Breast epithelium (tissue), 4 donors: ENCODE results near the gene SNRPD3. TPM values are rescaled to one million over a fixed set of nuclear protein-coding genes. Genes with fewer than 3 reads are reported as not detected.

Experiments used
- DNase-seq, 2 donors: peaks; one replicate each; pipeline ENCODE4 v3.0.0-alpha.2; 2019; ENCODE audit warnings: low spot score in 2 of 2
- H3K27ac ChIP-seq, 2 donors: fragments of 200-600 bp; sonication (generic) in 1 of 2; one replicate each; pipeline ENCODE4 v1.5.1; 2016 to 2019; ENCODE audit warnings: mild to moderate bottlenecking in 1 of 2
- H3K27me3 ChIP-seq, 2 donors: fragments of 200-600 bp; sonication (generic) in 1 of 2; one replicate each; pipeline versions ENCODE4 v1.5.1 to v1.6.0; 2017 to 2019; ENCODE audit warnings: control low read depth in 1 of 2, mild to moderate bottlenecking in 1 of 2
- H3K36me3 ChIP-seq: fragments of 200-600 bp; one replicate; pipeline ENCODE4 v1.5.1; 2019
- H3K4me1 ChIP-seq, 2 donors: fragments of 200-600 bp; sonication (generic); one replicate each; pipeline ENCODE4 v1.5.1; 2016 to 2019; ENCODE audit warnings: control low read depth in 1 of 2
- H3K4me3 ChIP-seq, 3 donors: fragments of 200-600 bp; sonication (generic); 1 replicate in 2 of 3; 2 replicates in 1 of 3; pipeline ENCODE4 v1.5.1; 2016 to 2019; ENCODE audit warnings: mild to moderate bottlenecking in 3 of 3, moderate library complexity in 2 of 3
- H3K9me3 ChIP-seq, 2 donors: fragments of 200-600 bp; sonication (generic) in 1 of 2; one replicate each; pipeline ENCODE4 v1.5.1; 2016 to 2019; ENCODE audit warnings: control low read depth in 1 of 2
- POLR2A ChIP-seq: fragments of 450-650 bp; IDR thresholded peaks from one replicate; pipeline ENCODE4 v1.6.1; 2016; ENCODE audit warnings: antibody characterized with exemption, mild to moderate bottlenecking, moderate library complexity
- POLR2AphosphoS5 ChIP-seq, 3 donors: sonication (generic); formaldehyde crosslinking; IDR thresholded peaks; one replicate each; pipeline ENCODE4 v1.6.1; 2017; ENCODE audit warnings: antibody characterized with exemption in 3 of 3
- intact Hi-C: fragments of 100-400 bp; cut with DNase I; formaldehyde crosslinking; loops from one replicate; pipeline ENCODE4 v1.15.1; 2023; ENCODE audit warnings: low total_unique reads
- total RNA-seq, 3 donors: library from RNA; depleted of rRNA; stranded (reverse); fragments of >200 nt; gene quantifications; one replicate each; pipeline ENCODE4 v1.1.0, GENCODE V29; 2016
- TF ChIP-seq, protein P1 (sequence below), 3 donors: fragments of 450-650 bp; IDR thresholded peaks; one replicate each; pipeline ENCODE4 v1.5.1; 2016 to 2017; ENCODE audit warnings: antibody characterized with exemption in 3 of 3, mild to moderate bottlenecking in 3 of 3, moderate library complexity in 3 of 3

SNRPD3 gene
- total RNA-seq, 3 donors from 2014 or later = 105 to 148 (median 124) TPM

DNA sequence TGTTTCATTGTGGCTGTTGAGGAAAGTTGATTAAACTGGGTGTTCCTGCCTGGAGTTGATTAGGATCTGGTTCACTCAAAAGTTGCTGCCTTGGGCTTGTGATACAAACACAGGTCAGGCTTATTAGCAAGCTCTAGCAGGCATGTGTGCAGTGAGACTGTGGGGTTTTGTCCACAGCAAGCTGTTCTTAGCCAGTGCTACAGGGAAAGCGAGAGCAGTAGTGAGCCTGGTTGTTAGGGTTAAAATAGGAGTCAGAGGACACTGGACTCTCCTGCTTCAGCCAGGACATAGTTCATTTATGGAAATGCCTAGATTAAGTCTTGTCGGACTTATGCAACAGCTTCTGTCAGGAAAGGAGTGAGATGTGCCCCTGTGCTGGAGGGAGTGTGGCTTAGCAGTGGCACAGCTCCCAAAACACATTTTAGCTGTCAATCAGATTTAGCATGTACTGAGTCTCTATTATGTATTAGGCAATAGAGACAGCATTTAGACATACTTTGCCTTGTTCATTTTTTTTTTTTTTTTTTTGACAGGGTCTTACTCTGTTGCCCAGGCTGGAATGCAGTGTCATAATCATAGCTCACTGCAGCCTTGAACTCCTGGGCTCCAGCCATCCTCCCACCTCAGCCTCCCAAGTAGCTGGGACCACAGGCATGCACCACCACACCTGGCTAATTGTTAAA lies 8.7 kb downstream of the SNRPD3 start:
- peaks cover 0 to 3% of the 10 kb centered on the region in 2 donors for H3K4me1 ChIP-seq
- no peak for DNase-seq

DNA sequence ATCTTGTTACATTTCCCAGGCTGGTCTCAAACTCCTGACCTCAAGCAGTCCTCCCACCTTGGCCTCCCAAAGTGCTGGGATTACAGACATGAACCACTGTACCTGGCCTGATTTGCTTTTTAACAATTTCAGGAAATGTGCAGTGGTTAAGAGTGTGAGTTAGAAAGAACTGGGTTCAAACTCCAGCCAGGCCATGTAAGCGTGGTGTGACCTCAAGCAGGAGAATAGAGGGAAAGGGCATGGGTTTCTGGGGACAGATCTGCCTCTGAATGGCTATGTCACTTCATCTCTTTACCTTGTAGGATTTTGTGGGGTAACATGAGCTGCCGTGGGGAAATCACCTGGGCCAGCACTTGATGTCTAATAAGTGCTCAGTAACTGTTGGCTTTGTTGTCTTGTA lies 9.3 kb downstream of the SNRPD3 start:
- TF ChIP-seq POLR2AphosphoS5 (IDR thresholded peaks at IDR 0.05) = no peak
- TF ChIP-seq, protein P1, sequence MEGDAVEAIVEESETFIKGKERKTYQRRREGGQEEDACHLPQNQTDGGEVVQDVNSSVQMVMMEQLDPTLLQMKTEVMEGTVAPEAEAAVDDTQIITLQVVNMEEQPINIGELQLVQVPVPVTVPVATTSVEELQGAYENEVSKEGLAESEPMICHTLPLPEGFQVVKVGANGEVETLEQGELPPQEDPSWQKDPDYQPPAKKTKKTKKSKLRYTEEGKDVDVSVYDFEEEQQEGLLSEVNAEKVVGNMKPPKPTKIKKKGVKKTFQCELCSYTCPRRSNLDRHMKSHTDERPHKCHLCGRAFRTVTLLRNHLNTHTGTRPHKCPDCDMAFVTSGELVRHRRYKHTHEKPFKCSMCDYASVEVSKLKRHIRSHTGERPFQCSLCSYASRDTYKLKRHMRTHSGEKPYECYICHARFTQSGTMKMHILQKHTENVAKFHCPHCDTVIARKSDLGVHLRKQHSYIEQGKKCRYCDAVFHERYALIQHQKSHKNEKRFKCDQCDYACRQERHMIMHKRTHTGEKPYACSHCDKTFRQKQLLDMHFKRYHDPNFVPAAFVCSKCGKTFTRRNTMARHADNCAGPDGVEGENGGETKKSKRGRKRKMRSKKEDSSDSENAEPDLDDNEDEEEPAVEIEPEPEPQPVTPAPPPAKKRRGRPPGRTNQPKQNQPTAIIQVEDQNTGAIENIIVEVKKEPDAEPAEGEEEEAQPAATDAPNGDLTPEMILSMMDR (IDR thresholded peaks at IDR 0.05) = no peak
- no peak for TF ChIP-seq POLR2A

More for the DNA sequence above, 8.7 kb downstream of the SNRPD3 start:
- Histone ChIP-seq H3K36me3 (peaks cover 7% of the 10 kb centered on the region), H3K4me3 (no peak overlapping the region), H3K27me3 (no peaks in the 10 kb centered on the region), H3K27ac (peak overlapping the region in 1 of 2 donors; percentile 10), H3K9me3 (no peaks in the 10 kb centered on the region)
- intact Hi-C loops = no loop called here
- TF ChIP-seq, protein P1 (IDR thresholded peaks at IDR 0.05) = no peak
- no peak for TF ChIP-seq POLR2A
- TF ChIP-seq POLR2AphosphoS5 (IDR thresholded peaks at IDR 0.05) = no peak

DNA sequence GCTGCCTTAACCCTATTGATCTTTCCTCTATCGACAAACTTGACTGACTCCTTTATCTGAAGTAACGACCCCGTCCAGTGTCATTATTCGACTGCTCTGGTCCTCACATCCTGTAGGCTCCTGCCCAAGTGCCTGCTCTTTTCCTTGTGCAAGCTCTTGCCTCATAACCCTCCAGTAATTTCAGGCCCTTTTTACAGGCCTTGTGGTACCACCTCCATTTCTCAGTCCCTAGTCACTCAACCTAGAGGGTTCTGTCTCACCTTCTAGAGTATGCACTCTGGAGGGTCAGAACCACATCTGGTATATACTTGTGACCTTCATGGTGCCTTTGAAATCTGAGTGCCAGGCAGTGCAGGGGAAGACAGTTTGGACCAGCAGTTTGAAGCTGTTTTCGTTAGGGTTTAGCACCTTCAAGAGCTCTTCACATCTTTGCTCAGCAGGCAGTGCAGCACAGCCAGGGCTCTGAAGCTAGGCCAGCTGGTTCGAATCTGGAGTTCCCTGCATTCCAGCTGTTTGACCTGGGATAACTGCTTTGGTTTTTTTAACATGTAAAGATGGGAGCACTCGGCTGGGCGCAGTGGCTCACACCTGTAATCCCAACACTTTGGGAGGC lies 11.2 kb downstream of the SNRPD3 start:
- H3K9me3 ChIP-seq = no peaks in the 10 kb centered on the region
- DNase-seq = no peak
- H3K27me3 ChIP-seq = no peaks in the 10 kb centered on the region
- TF ChIP-seq POLR2AphosphoS5 (IDR thresholded peaks at IDR 0.05) (no peak), POLR2A (no peak)
- TF ChIP-seq, protein P1 (IDR thresholded peaks at IDR 0.05) = no peak
- no peak overlapping the region for H3K4me3 ChIP-seq
- intact Hi-C loops = no loop called here
- peaks cover 14% of the 10 kb centered on the region for H3K36me3 ChIP-seq
- H3K27ac ChIP-seq = no peak overlapping the region
- peaks cover 0 to 3% of the 10 kb centered on the region in 2 donors for H3K4me1 ChIP-seq

More for the DNA sequence above, 9.3 kb downstream of the SNRPD3 start:
- H3K27ac ChIP-seq = no peak overlapping the region
- H3K27me3 ChIP-seq = no peaks in the 10 kb centered on the region
- no peak for DNase-seq
- no peaks in the 10 kb centered on the region for H3K9me3 ChIP-seq
- no peak overlapping the region for H3K4me3 ChIP-seq
- H3K36me3 ChIP-seq = peaks cover 13% of the 10 kb centered on the region
- intact Hi-C loops = no loop called here
- peaks cover 0 to 3% of the 10 kb centered on the region in 2 donors for H3K4me1 ChIP-seq

- H3K27ac ChIP-seq = no peak overlapping the region
- peaks cover 14% of the 10 kb centered on the region for H3K36me3 ChIP-seq
- TF ChIP-seq, protein P1 (IDR thresholded peaks at IDR 0.05) = no peak
- TF ChIP-seq POLR2A (no peak), POLR2AphosphoS5 (IDR thresholded peaks at IDR 0.05) (no peak)
- H3K4me3 ChIP-seq = no peak overlapping the region
- intact Hi-C loops = no loop called here
- no peaks in the 10 kb centered on the region for H3K9me3 ChIP-seq
- DNase-seq = no peak
- peaks cover 0 to 3% of the 10 kb centered on the region in 2 donors for H3K4me1 ChIP-seq
- H3K27me3 ChIP-seq = no peaks in the 10 kb centered on the region
These were observed 11.9 kb downstream of the SNRPD3 start for GRCh38 chr22:24567668-24568067.

DNA sequence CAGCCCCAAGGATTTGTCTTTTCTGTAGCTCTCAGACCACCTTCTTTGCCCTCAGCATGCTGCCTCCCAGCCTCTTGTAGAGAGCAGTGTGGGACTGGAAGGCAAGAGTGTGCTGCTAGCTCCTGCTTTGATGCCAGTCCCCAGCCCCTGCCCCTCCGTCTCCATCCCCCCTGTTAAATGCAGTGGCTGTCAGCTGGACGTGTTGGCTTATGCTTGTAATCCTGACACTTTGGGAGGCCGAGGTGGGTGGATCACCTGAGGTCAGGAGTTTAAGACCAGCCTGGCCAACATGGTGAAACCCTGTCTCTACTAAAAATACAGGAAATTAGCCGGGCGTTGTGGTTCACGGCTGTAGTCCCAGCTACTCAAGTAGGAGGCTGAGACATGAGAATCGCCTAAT lies 15.5 kb downstream of the SNRPD3 start:
- no peaks in the 10 kb centered on the region for H3K27me3 ChIP-seq
- no peak overlapping the region for H3K4me3 ChIP-seq
- intact Hi-C loops = no loop called here
- no peaks in the 10 kb centered on the region for H3K9me3 ChIP-seq
- H3K27ac ChIP-seq = no peak overlapping the region
- no peak for DNase-seq
- TF ChIP-seq POLR2AphosphoS5 (IDR thresholded peaks at IDR 0.05) (no peak), POLR2A (no peak)
- TF ChIP-seq, protein P1 (IDR thresholded peaks at IDR 0.05) = no peak
- no peaks in the 10 kb centered on the region for H3K4me1 ChIP-seq
- peaks cover 14% of the 10 kb centered on the region for H3K36me3 ChIP-seq
